ENCODE results near the gene FAF2. TPM values are rescaled to one million over a fixed set of nuclear protein-coding genes. Genes with fewer than 3 reads are reported as not detected.

FAF2 gene
- polyA plus RNA-seq, 6 donors from 2014 or later, result 11.0 to 16.3 (median 13.3) TPM

- no peaks in the 10 kb centered on the region for H3K27me3 Mint-ChIP-seq
- peak overlapping the region in 2 of 8 donors; percentile 35 to 41 for H3K4me3 Mint-ChIP-seq
- peaks cover 0 to 8% of the 10 kb centered on the region in 2 donors for H3K36me3 Mint-ChIP-seq
- no peaks in the 10 kb centered on the region for H3K9me3 Mint-ChIP-seq
- H3K27ac Mint-ChIP-seq, result peak overlapping the region in 4 of 6 donors; percentile 44 to 91 (median 86)
- ATAC-seq (ENCODE audit: low read depth in 2 of 2), result no peak
- no peak for DNase-seq
- H3K4me1 Mint-ChIP-seq, result peaks cover 18 to 36% (median 27%) of the 10 kb centered on the region in 3 donors
These were observed 79.3 kb downstream of the FAF2 start for GRCh38 chr5:176527246-176528222.

- Mint-ChIP-seq H3K4me3 (peak overlapping the region in 4 of 8 donors; percentile 15 to 49 (median 43)), H3K27me3 (no peaks in the 10 kb centered on the region), H3K9me3 (no peaks in the 10 kb centered on the region), H3K4me1 (peaks cover 21 to 32% (median 27%) of the 10 kb centered on the region in 3 donors), H3K27ac (peak overlapping the region; percentile 47 to 91 (median 78)), H3K36me3 (peaks cover 0 to 8% of the 10 kb centered on the region in 2 donors)
- ATAC-seq (ENCODE audit: low read depth in 2 of 2) (no peak), DNase-seq (no peak)
These were observed 80.1 kb downstream of the FAF2 start for GRCh38 chr5:176528301-176528700.

GRCh38 chr5:176528761-176529115 is 80.6 kb downstream of the FAF2 start:
- H3K4me1 Mint-ChIP-seq, result peaks cover 25 to 32% (median 28%) of the 10 kb centered on the region in 3 donors
- no peak for DNase-seq
- H3K9me3 Mint-ChIP-seq, result no peaks in the 10 kb centered on the region
- peak overlapping the region in 4 of 6 donors; percentile 75 to 91 (median 84) for H3K27ac Mint-ChIP-seq
- no peaks in the 10 kb centered on the region for H3K27me3 Mint-ChIP-seq
- no peak for ATAC-seq (ENCODE audit: low read depth in 2 of 2)
- H3K36me3 Mint-ChIP-seq, result peaks cover 0 to 8% of the 10 kb centered on the region in 2 donors
- H3K4me3 Mint-ChIP-seq, result peak overlapping the region in 5 of 8 donors; percentile 15 to 81 (median 45)

- peak overlapping the region; percentile 65 to 98 (median 90) for H3K27ac Mint-ChIP-seq
- peaks cover 0 to 8% of the 10 kb centered on the region in 2 donors for H3K36me3 Mint-ChIP-seq
- no peaks in the 10 kb centered on the region for H3K27me3 Mint-ChIP-seq
- DNase-seq (peak; percentile 21), ATAC-seq (ENCODE audit: low read depth in 2 of 2) (peak; percentile 47)
- peak overlapping the region; percentile 40 to 86 (median 80) for H3K4me3 Mint-ChIP-seq
- H3K4me1 Mint-ChIP-seq, result peaks cover 30 to 37% (median 33%) of the 10 kb centered on the region in 3 donors
- H3K9me3 Mint-ChIP-seq, result no peaks in the 10 kb centered on the region
These were observed 81.0 kb downstream of the FAF2 start for GRCh38 chr5:176529116-176529740.

GRCh38 chr5:176529741-176530141 is 81.6 kb downstream of the FAF2 start:
- peak; percentile 36 for DNase-seq
- Mint-ChIP-seq H3K4me3 (peak overlapping the region; percentile 40 to 86 (median 80)), H3K27ac (peak overlapping the region; percentile 65 to 98 (median 90)), H3K36me3 (peaks cover 0 to 8% of the 10 kb centered on the region in 2 donors), H3K4me1 (peaks cover 35 to 42% (median 38%) of the 10 kb centered on the region in 3 donors), H3K27me3 (no peaks in the 10 kb centered on the region), H3K9me3 (no peaks in the 10 kb centered on the region)
- ATAC-seq (ENCODE audit: low read depth in 2 of 2), result peak; percentile 41 to 46

GRCh38 chr5:176530393-176530982 is 82.3 kb downstream of the FAF2 start:
- ATAC-seq (ENCODE audit: low read depth in 2 of 2) (no peak), DNase-seq (no peak)
- H3K9me3 Mint-ChIP-seq, result no peaks in the 10 kb centered on the region
- peaks cover 41 to 49% (median 43%) of the 10 kb centered on the region in 3 donors for H3K4me1 Mint-ChIP-seq
- H3K27ac Mint-ChIP-seq, result peak overlapping the region in 1 of 6 donors; percentile 30
- H3K27me3 Mint-ChIP-seq, result no peaks in the 10 kb centered on the region
- H3K36me3 Mint-ChIP-seq, result peaks cover 0 to 8% of the 10 kb centered on the region in 2 donors
- peak overlapping the region in 4 of 8 donors; percentile 59 to 70 (median 64) for H3K4me3 Mint-ChIP-seq

GRCh38 chr5:176530983-176531901 is 83.1 kb downstream of the FAF2 start:
- Mint-ChIP-seq H3K9me3 (no peaks in the 10 kb centered on the region), H3K4me3 (peak overlapping the region in 6 of 8 donors; percentile 59 to 84 (median 69)), H3K27me3 (no peaks in the 10 kb centered on the region), H3K27ac (peak overlapping the region in 3 of 6 donors; percentile 42 to 77 (median 77)), H3K36me3 (peaks cover 0 to 8% of the 10 kb centered on the region in 2 donors), H3K4me1 (peaks cover 41 to 53% (median 43%) of the 10 kb centered on the region in 3 donors)
- DNase-seq (no peak), ATAC-seq (ENCODE audit: low read depth in 2 of 2) (no peak)

- Mint-ChIP-seq H3K27ac (peak overlapping the region in 2 of 6 donors; percentile 77), H3K9me3 (no peaks in the 10 kb centered on the region), H3K4me1 (peaks cover 41 to 53% (median 43%) of the 10 kb centered on the region in 3 donors), H3K4me3 (peak overlapping the region in 2 of 8 donors; percentile 61 to 68), H3K36me3 (peaks cover 0 to 8% of the 10 kb centered on the region in 2 donors), H3K27me3 (no peaks in the 10 kb centered on the region)
- ATAC-seq (ENCODE audit: low read depth in 2 of 2), result no peak
- DNase-seq, result no peak
These were observed 83.8 kb downstream of the FAF2 start for GRCh38 chr5:176531902-176532493.

GRCh38 chr5:176532795-176533194 is 84.6 kb downstream of the FAF2 start:
- ATAC-seq (ENCODE audit: low read depth in 2 of 2), result no peak

GRCh38 chr5:176533390-176533789 is 85.2 kb downstream of the FAF2 start:
- Mint-ChIP-seq H3K4me1 (peaks cover 45 to 62% (median 47%) of the 10 kb centered on the region in 3 donors), H3K27ac (peak overlapping the region; percentile 67 to 99 (median 96)), H3K27me3 (no peaks in the 10 kb centered on the region), H3K9me3 (no peaks in the 10 kb centered on the region), H3K4me3 (peak overlapping the region; percentile 95 to 100 (median 99)), H3K36me3 (peaks cover 0 to 8% of the 10 kb centered on the region in 2 donors)
- DNase-seq (peak; percentile 21), ATAC-seq (ENCODE audit: low read depth in 2 of 2) (no peak)

More at GRCh38 chr5:176532795-176533194, 84.6 kb downstream of the FAF2 start:
- peak overlapping the region in 4 of 6 donors; percentile 24 to 99 (median 96) for H3K27ac Mint-ChIP-seq
- no peaks in the 10 kb centered on the region for H3K27me3 Mint-ChIP-seq
- H3K36me3 Mint-ChIP-seq, result peaks cover 0 to 8% of the 10 kb centered on the region in 2 donors
- H3K4me3 Mint-ChIP-seq, result peak overlapping the region; percentile 2 to 100 (median 98)
- no peak for DNase-seq
- peaks cover 42 to 56% (median 43%) of the 10 kb centered on the region in 3 donors for H3K4me1 Mint-ChIP-seq
- no peaks in the 10 kb centered on the region for H3K9me3 Mint-ChIP-seq

- Mint-ChIP-seq H3K4me1 (peaks cover 48 to 61% (median 48%) of the 10 kb centered on the region in 3 donors), H3K27ac (peak overlapping the region; percentile 87 to 99 (median 96)), H3K4me3 (peak overlapping the region; percentile 95 to 100 (median 99)), H3K27me3 (no peaks in the 10 kb centered on the region), H3K36me3 (peaks cover 0 to 8% of the 10 kb centered on the region in 2 donors), H3K9me3 (no peaks in the 10 kb centered on the region)
- DNase-seq (peak; percentile 40), ATAC-seq (ENCODE audit: low read depth in 2 of 2) (no peak)
These were observed 85.9 kb downstream of the FAF2 start for GRCh38 chr5:176533894-176534611.
